Measurements from ENCODE around the gene RNF8. TPM values are rescaled to one million over a fixed set of nuclear protein-coding genes. Genes with fewer than 3 reads are reported as not detected.
"Not testable (repeated sequence)": the region's sequence is repeated elsewhere in the genome, so short reads cannot be mapped to it uniquely, and the experiment has no call there.

The RNF8 gene
- total RNA-seq, 1 donor from 2014 or later = 34.2 TPM

- H3K27ac Mint-ChIP-seq = no peak overlapping the region
- peaks cover 14% of the 10 kb centered on the region for H3K36me3 Mint-ChIP-seq (ENCODE audit: insufficient read depth)
- no peaks in the 10 kb centered on the region for H3K27me3 Mint-ChIP-seq
- DNase-seq (ENCODE audit: low spot score, unreplicated experiment) = no peak
- no peaks in the 10 kb centered on the region for H3K9me3 Mint-ChIP-seq (ENCODE audit: low read depth)
- TF ChIP-seq, protein P1, sequence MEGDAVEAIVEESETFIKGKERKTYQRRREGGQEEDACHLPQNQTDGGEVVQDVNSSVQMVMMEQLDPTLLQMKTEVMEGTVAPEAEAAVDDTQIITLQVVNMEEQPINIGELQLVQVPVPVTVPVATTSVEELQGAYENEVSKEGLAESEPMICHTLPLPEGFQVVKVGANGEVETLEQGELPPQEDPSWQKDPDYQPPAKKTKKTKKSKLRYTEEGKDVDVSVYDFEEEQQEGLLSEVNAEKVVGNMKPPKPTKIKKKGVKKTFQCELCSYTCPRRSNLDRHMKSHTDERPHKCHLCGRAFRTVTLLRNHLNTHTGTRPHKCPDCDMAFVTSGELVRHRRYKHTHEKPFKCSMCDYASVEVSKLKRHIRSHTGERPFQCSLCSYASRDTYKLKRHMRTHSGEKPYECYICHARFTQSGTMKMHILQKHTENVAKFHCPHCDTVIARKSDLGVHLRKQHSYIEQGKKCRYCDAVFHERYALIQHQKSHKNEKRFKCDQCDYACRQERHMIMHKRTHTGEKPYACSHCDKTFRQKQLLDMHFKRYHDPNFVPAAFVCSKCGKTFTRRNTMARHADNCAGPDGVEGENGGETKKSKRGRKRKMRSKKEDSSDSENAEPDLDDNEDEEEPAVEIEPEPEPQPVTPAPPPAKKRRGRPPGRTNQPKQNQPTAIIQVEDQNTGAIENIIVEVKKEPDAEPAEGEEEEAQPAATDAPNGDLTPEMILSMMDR (IDR thresholded peaks at IDR 0.05; ENCODE audit: unreplicated experiment) = no peak
- H3K4me1 Mint-ChIP-seq (ENCODE audit: low read depth) = no peaks in the 10 kb centered on the region
- no peak overlapping the region for H3K4me3 Mint-ChIP-seq (ENCODE audit: low read depth)
Measured at GRCh38 chr6:37323580-37323979, 30.2 kb upstream of the RNF8 start.

- TF ChIP-seq, protein P1 (IDR thresholded peaks at IDR 0.05; ENCODE audit: unreplicated experiment) = no peak
- H3K9me3 Mint-ChIP-seq (ENCODE audit: low read depth) = no peaks in the 10 kb centered on the region
- no peak overlapping the region for H3K27ac Mint-ChIP-seq
Measured at GRCh38 chr6:37324131-37325033, 29.4 kb upstream of the RNF8 start.

DNA sequence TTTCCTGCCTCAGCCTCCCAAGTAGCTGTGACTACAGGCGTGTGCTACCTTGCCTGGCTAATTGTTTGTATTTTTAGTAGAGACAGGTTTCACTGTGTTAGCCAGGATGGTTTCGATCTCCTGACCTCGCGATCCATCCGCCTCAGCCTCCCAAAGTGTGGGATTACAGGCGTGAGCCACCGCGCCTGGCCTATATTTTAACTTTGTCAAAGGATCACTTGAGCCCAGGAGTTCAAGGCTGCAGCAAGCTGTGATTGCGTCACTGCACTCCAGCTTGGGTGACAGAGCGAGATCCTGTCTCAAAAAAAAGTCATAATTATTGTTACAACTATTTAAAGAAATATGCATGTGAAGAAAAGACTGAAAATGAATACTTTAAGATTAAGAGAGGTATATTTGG, 23.4 kb upstream of the RNF8 start:
- H3K36me3 Mint-ChIP-seq (ENCODE audit: insufficient read depth) = peaks cover 14% of the 10 kb centered on the region
- not testable (repeated sequence) for H3K27me3 Mint-ChIP-seq; H3K4me1 Mint-ChIP-seq (ENCODE audit: low read depth); H3K9me3 Mint-ChIP-seq (ENCODE audit: low read depth); DNase-seq (ENCODE audit: low spot score, unreplicated experiment); H3K4me3 Mint-ChIP-seq (ENCODE audit: low read depth); H3K27ac Mint-ChIP-seq

More at GRCh38 chr6:37324131-37325033, 29.4 kb upstream of the RNF8 start:
- no peak for DNase-seq (ENCODE audit: low spot score, unreplicated experiment)
- H3K36me3 Mint-ChIP-seq (ENCODE audit: insufficient read depth) = peaks cover 14% of the 10 kb centered on the region
- H3K4me1 Mint-ChIP-seq (ENCODE audit: low read depth) = no peaks in the 10 kb centered on the region
- no peaks in the 10 kb centered on the region for H3K27me3 Mint-ChIP-seq
- no peak overlapping the region for H3K4me3 Mint-ChIP-seq (ENCODE audit: low read depth)

DNA sequence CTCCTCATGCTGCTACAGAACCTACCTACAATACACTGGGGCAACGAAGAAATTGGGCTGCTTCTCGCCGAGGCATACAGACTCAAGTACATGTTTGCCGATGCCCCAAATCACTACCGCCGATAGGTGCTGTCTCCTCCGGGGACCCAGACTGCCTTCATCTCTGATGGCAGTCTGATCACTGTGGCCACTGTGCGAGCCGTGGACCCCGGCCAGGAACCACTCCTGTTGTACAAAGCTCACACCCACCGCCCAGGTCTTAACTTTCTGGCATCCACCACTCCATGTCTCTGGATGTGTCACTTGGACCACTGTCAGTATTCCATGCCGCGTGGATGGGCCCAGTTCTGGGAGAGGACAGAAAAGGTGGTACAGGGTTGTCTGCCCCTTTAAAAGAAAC, 22.7 kb upstream of the RNF8 start:
- no peaks in the 10 kb centered on the region for H3K9me3 Mint-ChIP-seq (ENCODE audit: low read depth)
- H3K4me1 Mint-ChIP-seq (ENCODE audit: low read depth) = no peaks in the 10 kb centered on the region
- no peak overlapping the region for H3K4me3 Mint-ChIP-seq (ENCODE audit: low read depth)
- TF ChIP-seq, protein P1 (IDR thresholded peaks at IDR 0.05; ENCODE audit: unreplicated experiment) = no peak
- DNase-seq (ENCODE audit: low spot score, unreplicated experiment) = no peak
- peaks cover 12% of the 10 kb centered on the region for H3K36me3 Mint-ChIP-seq (ENCODE audit: insufficient read depth)
- no peaks in the 10 kb centered on the region for H3K27me3 Mint-ChIP-seq
- H3K27ac Mint-ChIP-seq = no peak overlapping the region

GRCh38 chr6:37332894-37333293, 20.9 kb upstream of the RNF8 start:
- Mint-ChIP-seq H3K27ac (no peak overlapping the region), H3K27me3 (no peaks in the 10 kb centered on the region), H3K4me1 (ENCODE audit: low read depth) (no peaks in the 10 kb centered on the region), H3K36me3 (ENCODE audit: insufficient read depth) (peaks cover 6% of the 10 kb centered on the region), H3K4me3 (ENCODE audit: low read depth) (no peak overlapping the region), H3K9me3 (ENCODE audit: low read depth) (no peaks in the 10 kb centered on the region)
- DNase-seq (ENCODE audit: low spot score, unreplicated experiment) = no peak
- TF ChIP-seq, protein P1 (IDR thresholded peaks at IDR 0.05; ENCODE audit: unreplicated experiment) = no peak

GRCh38 chr6:37334047-37334446, 19.7 kb upstream of the RNF8 start:
- peaks cover under 1% of the 10 kb centered on the region for H3K4me1 Mint-ChIP-seq (ENCODE audit: low read depth)
- no peak overlapping the region for H3K27ac Mint-ChIP-seq
- no peak for DNase-seq (ENCODE audit: low spot score, unreplicated experiment)
- no peaks in the 10 kb centered on the region for H3K27me3 Mint-ChIP-seq
- H3K4me3 Mint-ChIP-seq (ENCODE audit: low read depth) = no peak overlapping the region
- H3K36me3 Mint-ChIP-seq (ENCODE audit: insufficient read depth) = peaks cover 6% of the 10 kb centered on the region
- TF ChIP-seq, protein P1 (IDR thresholded peaks at IDR 0.05; ENCODE audit: unreplicated experiment) = no peak
- no peaks in the 10 kb centered on the region for H3K9me3 Mint-ChIP-seq (ENCODE audit: low read depth)

- H3K9me3 Mint-ChIP-seq (ENCODE audit: low read depth); H3K4me3 Mint-ChIP-seq (ENCODE audit: low read depth); DNase-seq (ENCODE audit: low spot score, unreplicated experiment); H3K4me1 Mint-ChIP-seq (ENCODE audit: low read depth); H3K27ac Mint-ChIP-seq; H3K27me3 Mint-ChIP-seq; H3K36me3 Mint-ChIP-seq (ENCODE audit: insufficient read depth): not testable (repeated sequence)
Measured at GRCh38 chr6:37338317-37338716, 15.5 kb upstream of the RNF8 start.
